ENCODE measurements around the gene TRMT44. TPM values are rescaled to one million over a fixed set of nuclear protein-coding genes. Genes with fewer than 3 reads are reported as not detected.

Gene TRMT44
- total RNA-seq, 1 donor from 2014 or later, result 23.9 TPM

DNA sequence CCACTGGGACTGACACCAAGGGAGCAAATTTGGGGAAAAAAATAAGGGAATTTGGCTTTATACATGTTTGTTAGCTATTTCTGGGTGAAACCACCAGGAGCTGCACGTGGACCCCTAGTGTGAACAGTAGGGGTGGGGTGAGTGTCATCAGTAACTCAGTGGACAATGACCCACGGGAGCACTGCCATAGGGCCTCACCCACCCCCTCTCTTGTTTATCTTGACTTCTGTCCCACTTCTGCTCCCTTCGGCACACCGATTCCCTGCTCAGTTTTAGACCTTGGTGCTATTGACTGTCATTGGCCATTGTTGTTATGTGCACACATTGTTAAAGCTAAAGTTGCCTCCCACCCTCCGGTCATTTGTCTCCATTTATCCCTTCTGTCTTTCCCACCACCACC, 9.0 kb upstream of the TRMT44 start:
- no peak for ATAC-seq
- H3K4me1 ChIP-seq, result peaks cover 43% of the 10 kb centered on the region
- H3K27me3 ChIP-seq (ENCODE audit: low read depth), result no peaks in the 10 kb centered on the region
- no peaks in the 10 kb centered on the region for H3K9me3 ChIP-seq
- DNase-seq, result no peak
- H3K27ac ChIP-seq, result no peak overlapping the region
- H3K4me3 ChIP-seq, result no peak overlapping the region
- TF ChIP-seq, protein P1, sequence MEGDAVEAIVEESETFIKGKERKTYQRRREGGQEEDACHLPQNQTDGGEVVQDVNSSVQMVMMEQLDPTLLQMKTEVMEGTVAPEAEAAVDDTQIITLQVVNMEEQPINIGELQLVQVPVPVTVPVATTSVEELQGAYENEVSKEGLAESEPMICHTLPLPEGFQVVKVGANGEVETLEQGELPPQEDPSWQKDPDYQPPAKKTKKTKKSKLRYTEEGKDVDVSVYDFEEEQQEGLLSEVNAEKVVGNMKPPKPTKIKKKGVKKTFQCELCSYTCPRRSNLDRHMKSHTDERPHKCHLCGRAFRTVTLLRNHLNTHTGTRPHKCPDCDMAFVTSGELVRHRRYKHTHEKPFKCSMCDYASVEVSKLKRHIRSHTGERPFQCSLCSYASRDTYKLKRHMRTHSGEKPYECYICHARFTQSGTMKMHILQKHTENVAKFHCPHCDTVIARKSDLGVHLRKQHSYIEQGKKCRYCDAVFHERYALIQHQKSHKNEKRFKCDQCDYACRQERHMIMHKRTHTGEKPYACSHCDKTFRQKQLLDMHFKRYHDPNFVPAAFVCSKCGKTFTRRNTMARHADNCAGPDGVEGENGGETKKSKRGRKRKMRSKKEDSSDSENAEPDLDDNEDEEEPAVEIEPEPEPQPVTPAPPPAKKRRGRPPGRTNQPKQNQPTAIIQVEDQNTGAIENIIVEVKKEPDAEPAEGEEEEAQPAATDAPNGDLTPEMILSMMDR (IDR thresholded peaks at IDR 0.05), result no peak
- H3K36me3 ChIP-seq, result no peaks in the 10 kb centered on the region
- intact Hi-C loops (cut with DNase I), result no loop called here

DNA sequence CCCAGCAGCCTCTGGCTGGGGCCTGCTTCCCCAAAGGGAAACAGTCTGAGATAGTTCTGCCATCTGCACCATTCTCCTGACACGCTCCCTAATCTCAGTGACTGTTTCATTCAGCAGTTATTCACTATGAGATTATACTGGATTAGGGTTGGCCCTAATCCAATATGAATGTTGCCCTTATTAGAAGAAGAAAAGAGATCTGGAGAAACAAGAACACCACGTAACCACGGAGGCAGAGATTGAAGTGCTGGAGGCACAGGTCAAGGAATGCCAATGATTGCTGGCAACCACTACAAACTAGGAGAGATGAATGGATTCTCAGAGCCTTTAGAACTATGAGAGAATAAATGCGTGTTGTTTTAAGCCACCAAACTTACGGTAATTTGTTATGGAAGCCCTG, 7.4 kb upstream of the TRMT44 start:
- intact Hi-C loops (cut with DNase I), result no loop called here
- peaks cover 46% of the 10 kb centered on the region for H3K4me1 ChIP-seq

DNA sequence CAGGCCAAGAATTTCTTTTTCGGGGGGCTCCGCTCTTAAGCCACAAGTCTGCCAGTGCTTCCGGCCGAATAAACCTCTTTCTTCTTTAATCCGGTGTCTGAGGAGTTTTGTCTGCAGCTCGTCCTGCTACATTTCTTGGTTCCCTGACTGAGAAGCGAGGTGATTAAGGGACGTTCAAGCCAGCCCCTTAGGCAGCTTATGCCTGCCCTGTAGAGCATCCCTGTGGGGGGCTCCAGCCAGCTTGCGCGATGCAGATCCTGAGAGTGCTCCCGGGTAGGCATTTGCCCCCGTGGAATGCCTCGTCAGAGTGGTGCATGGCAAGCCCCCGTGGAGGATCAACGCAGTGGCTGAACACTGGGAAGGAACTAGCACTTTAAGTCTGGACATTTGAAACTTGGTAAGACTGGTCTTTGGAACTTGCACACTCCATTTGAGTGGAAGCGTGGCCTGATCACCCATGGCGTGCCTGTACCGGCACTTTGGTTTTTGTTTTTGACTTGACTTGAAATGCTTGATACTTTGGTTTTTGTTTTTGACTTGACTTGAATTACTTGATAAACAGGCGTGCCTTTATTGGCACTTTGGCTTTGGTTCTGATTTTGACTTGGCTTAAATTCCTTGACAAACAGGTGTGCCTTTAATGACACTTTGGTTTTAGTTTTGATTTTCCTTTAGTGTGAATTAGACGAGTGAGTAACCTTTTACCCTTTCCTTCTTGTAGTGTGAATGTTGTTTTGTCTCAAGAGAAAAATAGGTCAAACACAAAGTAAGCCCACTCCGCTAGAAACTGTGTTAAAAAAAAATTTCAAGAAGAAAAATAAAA, 6.1 kb upstream of the TRMT44 start:
- intact Hi-C loops (cut with DNase I), result no loop called here
- ATAC-seq, result peak in 1 of 2 donors; percentile 20
- Histone ChIP-seq H3K27me3 (ENCODE audit: low read depth) (no peaks in the 10 kb centered on the region), H3K4me3 (peak overlapping the region; percentile 45), H3K9me3 (no peaks in the 10 kb centered on the region), H3K4me1 (peaks cover 52% of the 10 kb centered on the region), H3K27ac (peak overlapping the region; percentile 70), H3K36me3 (no peaks in the 10 kb centered on the region)
- TF ChIP-seq, protein P1 (IDR thresholded peaks at IDR 0.05), result no peak
- no peak for DNase-seq

More for the DNA sequence above, 7.4 kb upstream of the TRMT44 start:
- ATAC-seq (no peak), DNase-seq (no peak)
- H3K27me3 ChIP-seq (ENCODE audit: low read depth), result no peaks in the 10 kb centered on the region
- H3K4me3 ChIP-seq, result no peak overlapping the region
- TF ChIP-seq, protein P1 (IDR thresholded peaks at IDR 0.05), result no peak
- no peak overlapping the region for H3K27ac ChIP-seq
- no peaks in the 10 kb centered on the region for H3K36me3 ChIP-seq
- H3K9me3 ChIP-seq, result no peaks in the 10 kb centered on the region

DNA sequence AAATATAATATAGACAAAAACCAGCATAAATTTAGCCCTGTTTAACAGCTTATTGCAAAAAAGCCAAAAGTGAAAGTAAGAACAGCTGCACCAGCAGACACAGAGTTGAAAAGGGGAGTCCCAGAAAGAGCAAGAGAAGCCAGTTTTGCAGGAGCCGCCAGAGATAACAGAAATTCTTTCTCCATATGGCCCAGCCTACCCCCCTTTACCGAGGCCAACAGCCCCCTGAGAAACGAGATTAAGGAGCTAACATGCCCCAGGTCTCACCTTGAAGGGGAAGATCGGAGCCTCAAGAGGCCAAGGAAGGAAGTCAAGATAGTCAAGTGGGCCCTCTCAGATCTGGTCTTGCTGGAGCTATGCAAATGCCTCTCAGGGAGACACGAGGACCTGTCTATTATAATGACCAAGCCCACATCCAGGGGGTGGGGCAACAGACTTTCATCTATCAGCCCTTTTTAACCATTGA, 4.9 kb upstream of the TRMT44 start:
- H3K9me3 ChIP-seq, result no peaks in the 10 kb centered on the region
- H3K36me3 ChIP-seq, result no peaks in the 10 kb centered on the region
- no peak for DNase-seq
- intact Hi-C loops (cut with DNase I), result no loop called here
- no peaks in the 10 kb centered on the region for H3K27me3 ChIP-seq (ENCODE audit: low read depth)
- H3K4me1 ChIP-seq, result peaks cover 59% of the 10 kb centered on the region
- no peak for ATAC-seq
- peak overlapping the region; percentile 45 for H3K4me3 ChIP-seq
- TF ChIP-seq, protein P1 (IDR thresholded peaks at IDR 0.05), result no peak
- H3K27ac ChIP-seq, result peak overlapping the region; percentile 70

DNA sequence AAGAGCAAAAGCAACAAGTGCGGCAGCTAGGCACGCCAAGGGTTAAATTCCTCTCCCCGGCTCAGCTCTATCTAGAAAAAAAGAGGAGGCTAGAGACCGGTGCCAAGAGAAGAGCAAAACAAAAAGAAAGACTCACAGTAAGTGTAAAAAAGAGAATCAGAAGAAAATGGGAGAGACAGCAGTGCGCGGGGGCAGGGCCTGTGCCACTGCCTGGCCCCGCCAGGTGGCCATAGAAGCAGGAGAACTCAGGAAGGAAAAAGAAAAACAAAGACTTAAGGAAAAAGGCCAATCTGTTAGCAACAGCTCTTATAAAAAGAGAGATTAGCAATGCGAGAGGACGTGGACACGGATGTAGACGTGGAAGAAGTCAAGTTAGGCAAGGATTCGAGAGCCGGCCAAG, 3.3 kb upstream of the TRMT44 start:
- H3K4me1 ChIP-seq, result peaks cover 72% of the 10 kb centered on the region
- intact Hi-C loops (cut with DNase I), result no loop called here
- TF ChIP-seq, protein P1 (IDR thresholded peaks at IDR 0.05), result peak; percentile 42
- no peak for ATAC-seq
- H3K9me3 ChIP-seq, result no peaks in the 10 kb centered on the region
- no peaks in the 10 kb centered on the region for H3K27me3 ChIP-seq (ENCODE audit: low read depth)
- H3K27ac ChIP-seq, result peak overlapping the region; percentile 98
- H3K4me3 ChIP-seq, result peak overlapping the region; percentile 36
- H3K36me3 ChIP-seq, result no peaks in the 10 kb centered on the region
- no peak for DNase-seq

Measured in lower lobe of right lung (tissue), 2 donors.